Measurements from ENCODE around the gene TCF12.
"Not testable (repeated sequence)": the region's sequence is repeated elsewhere in the genome, so short reads cannot be mapped to it uniquely, and the experiment has no call there.

Gene TCF12

GRCh38 chr15:57158997-57159668, 240.7 kb downstream of the TCF12 start:
- in situ Hi-C loops (cut with MboI; ENCODE audit: low sequenced_read_pairs), result no loop called here

DNA sequence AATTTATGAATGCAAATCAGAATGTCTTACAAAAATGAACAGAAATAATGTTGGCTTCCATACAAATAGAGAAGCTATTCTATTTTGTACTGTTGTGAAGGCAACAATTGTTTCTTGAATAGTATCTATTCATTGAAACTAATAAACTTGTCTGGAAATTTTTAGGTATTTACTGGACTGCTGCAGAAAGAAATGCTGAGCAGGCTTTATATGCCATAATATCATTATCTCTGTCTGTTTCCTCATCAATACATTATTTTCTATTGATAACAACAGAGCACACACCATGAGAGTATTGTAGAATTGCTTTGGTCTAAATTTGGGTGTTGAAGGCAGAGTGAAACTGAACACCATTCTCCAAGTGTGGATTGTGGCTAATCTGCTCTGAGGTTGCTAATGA, 241.3 kb downstream of the TCF12 start:
- in situ Hi-C loops (cut with MboI; ENCODE audit: low sequenced_read_pairs), result no loop called here

DNA sequence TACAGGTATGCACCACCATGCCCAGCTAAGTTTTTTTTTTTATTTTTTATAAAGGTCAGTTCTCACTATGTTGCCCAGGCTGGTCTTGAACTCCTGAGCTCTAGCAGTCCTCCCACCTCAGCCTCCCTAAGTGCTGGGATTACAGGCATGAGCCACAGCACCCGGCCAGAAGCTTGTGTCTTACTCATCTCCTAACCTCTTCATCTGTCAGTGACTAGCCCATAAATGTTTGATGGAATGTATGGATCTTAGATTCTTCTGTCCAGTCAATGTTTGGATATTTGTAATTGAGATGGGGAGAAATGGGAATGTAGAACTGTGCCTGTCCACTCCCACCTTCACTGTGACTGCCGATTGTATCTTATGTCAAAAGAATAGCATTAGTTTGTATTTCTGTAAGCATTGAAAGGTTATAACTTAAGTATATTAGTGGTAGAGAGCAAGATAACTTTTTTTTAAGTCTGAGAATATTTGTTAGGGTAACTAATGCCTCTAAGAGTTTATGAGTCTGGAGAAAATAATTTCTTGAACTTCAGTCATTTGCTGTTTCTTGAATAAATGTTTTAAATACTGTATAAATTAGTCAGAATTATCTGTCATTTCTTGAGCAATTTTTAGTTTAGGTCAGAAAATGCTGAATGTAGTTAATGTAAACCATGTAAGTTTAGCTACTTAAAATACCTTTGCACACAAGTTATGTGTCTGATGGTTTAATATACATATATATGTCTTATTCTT, 242.5 kb downstream of the TCF12 start:
- in situ Hi-C loops (cut with MboI; ENCODE audit: low sequenced_read_pairs), result no loop called here

DNA sequence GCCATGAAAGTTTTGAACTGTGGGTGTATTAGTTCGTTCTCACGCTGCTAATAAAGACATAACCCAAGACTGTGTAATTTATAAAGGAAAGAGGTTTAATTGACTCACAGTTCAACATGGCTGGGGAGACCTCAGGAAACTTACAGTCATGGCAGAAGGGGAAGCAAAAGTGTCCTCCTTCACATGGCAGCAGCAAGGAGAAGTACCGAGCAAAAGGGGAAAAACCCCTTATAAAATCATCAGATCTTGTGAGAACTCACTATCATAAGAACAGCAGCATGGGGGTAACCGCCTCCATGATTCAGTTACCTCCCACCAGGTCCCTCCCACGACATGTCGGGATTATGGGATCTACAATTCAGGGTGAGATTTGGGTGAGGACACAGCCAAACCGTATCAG, 245.8 kb downstream of the TCF12 start:
- in situ Hi-C loops (cut with MboI; ENCODE audit: low sequenced_read_pairs), result not testable (repeated sequence)

DNA sequence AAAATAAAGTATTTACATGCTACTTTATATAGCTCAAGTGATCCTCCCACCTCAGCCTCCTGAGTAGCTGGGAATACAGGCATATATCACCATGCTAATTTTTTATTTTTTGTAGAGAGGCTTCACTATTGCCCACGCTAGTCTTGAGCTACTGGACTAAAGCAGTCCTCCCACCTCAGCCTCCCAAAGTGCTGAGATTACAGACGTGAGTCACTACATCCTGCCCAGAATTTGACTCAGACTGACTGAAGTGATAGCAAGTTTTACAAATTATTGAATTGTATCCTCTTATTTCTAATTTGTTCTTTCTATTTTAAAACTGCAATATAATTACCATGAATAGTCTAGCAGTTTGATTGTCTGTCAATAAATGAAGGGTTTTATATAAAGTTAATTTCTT, 247.5 kb downstream of the TCF12 start:
- in situ Hi-C loops (cut with MboI; ENCODE audit: low sequenced_read_pairs), result no loop called here

DNA sequence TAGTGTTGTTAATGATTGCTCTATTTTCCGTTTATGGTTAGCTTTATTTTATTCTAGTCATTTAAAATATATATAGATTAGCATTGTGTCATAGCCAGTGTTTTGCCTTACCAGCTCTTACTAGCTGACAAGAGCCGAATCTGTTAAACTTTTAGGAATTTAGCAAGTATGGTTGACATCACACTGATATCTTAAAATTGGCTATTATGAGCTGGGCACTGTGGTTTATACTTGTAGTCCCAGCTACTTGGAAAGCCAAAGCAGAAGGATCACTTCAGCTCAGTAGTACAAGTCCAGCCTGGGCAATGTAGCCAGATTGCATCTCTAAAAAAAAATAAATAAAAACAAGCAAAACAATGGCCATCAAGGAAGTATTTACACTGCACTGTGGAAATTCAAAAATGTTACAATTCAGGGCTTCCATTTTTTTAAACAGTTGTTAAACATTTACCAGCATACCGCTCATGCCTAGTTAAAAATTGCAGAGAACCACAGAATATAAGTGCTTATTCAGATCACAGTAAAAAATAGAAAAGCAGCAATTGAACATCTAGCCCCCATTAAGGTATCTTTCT, 249.5 kb downstream of the TCF12 start:
- in situ Hi-C loops (cut with MboI; ENCODE audit: low sequenced_read_pairs), result no loop called here

DNA sequence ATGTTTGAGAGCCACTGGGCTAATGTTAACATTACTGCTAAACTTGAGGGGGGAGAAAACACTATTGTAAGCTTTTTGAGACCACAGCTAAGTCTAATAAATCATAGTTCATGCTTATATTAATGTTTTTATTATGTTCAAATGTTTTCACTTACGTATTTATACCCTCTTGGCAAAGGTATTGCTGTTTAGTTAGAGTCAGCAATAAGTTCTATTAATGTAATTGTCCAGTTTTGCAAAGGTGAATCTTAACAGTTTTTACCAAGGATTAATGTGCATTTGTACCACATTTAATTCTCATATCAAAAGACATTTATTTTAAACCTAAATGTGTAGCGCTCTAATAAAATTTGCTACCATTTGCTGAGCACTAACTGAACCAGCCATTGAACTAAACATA, 251.2 kb downstream of the TCF12 start:
- in situ Hi-C loops (cut with MboI; ENCODE audit: low sequenced_read_pairs), result no loop called here

GRCh38 chr15:57171426-57171825, 253.0 kb downstream of the TCF12 start:
- in situ Hi-C loops (cut with MboI; ENCODE audit: low sequenced_read_pairs), result no loop called here

GRCh38 chr15:57172925-57173324, 254.5 kb downstream of the TCF12 start:
- in situ Hi-C loops (cut with MboI; ENCODE audit: low sequenced_read_pairs), result no loop called here

DNA sequence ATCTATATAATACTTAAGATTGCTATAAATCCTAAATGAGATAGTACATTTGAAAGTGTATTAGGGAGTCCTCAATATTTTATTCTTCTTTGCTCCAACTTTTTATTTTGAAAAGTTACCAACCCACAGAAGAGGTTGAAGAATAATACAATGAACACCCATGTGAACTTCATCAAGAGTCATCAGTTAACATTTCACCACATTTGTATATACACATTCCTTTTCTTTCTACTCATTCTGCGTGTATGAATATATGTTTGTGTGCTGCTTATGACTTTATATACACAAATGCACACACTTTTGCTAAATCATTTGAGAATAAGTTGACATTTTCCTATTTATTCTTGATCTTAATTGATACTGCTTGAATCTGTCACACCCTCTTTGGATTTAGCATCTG, 264.6 kb downstream of the TCF12 start:
- in situ Hi-C loops (cut with MboI; ENCODE audit: low sequenced_read_pairs), result no loop called here

DNA sequence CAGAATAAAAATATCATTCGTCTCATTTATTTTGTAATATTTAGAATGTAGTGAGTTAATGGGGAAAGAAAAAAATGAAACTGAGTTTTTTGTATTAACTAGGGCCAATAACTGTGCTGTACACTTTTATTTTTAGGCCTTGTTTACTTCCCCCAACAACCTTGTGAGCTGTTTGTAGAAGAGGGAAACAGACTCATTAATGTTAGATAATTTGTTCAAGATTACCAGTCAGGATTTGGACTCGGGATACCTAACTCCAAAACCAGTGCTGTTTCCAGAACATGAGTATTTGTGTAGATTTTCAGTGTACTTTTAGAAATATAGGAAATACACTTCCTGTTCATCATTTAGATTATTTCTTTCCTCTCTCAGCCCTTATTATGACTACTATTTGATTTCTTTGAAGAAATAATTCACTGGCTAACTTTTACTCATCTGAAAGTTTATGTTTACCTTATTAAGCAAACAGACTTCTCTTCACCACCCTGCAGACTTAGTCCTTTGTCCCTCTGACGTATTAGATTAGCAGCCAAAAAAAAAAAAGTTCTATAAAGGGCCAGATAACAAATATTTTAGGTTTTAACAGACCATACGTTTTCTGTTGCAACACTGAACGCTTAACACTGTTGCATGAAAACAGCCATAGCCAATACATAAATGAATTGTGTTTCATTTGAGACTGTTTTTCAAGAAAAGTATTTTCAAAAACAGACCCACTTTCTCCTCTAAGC, 265.3 kb downstream of the TCF12 start:
- in situ Hi-C loops (cut with MboI; ENCODE audit: low sequenced_read_pairs), result no loop called here

GRCh38 chr15:57184502-57184901, 266.1 kb downstream of the TCF12 start:
- in situ Hi-C loops (cut with MboI; ENCODE audit: low sequenced_read_pairs), result no loop called here

DNA sequence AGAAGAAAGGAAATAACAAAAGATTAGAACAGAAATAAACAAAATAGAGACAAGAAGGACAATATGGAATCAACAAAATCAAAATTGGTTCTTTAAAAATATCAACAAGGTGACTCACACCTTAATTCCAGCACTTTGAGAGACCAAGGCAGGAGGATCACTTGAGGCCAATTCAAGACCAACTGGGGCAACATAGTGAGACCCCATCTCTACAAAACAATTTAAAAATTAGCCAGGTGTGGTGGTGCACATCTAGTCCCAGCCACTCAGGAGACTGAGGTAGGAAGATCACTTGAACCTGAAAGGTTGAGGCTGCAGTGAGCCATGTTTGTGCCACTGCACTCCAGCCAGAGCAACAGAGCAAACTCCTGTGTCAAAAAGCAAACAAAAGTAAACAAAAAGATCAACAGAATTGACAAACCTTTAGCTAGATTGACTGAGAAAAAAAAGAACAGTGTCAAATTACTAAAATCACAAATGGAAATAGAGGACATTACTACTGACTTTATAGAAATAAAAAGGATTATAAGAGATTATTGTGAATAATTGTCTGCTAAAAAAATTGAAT, 267.1 kb downstream of the TCF12 start:
- in situ Hi-C loops (cut with MboI; ENCODE audit: low sequenced_read_pairs), result no loop called here

DNA sequence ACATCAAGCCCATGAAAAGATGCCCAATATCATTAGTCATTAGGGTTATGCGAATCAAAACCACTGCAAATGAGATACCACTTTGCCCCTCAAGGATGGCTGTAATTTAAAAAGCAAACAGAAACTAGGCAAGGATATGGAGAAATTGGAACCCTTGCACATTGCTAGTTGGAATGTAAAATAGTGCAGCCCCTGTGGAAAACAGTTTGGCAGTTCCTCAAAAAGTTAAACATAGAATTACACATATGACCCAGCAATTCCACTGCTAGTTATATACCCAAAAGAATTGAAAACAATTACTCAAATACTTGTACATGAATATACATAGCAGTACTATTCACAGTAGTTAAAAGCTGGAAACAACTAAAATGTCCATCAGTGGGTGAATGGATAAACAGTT, 271.0 kb downstream of the TCF12 start:
- in situ Hi-C loops (cut with MboI; ENCODE audit: low sequenced_read_pairs), result no loop called here

DNA sequence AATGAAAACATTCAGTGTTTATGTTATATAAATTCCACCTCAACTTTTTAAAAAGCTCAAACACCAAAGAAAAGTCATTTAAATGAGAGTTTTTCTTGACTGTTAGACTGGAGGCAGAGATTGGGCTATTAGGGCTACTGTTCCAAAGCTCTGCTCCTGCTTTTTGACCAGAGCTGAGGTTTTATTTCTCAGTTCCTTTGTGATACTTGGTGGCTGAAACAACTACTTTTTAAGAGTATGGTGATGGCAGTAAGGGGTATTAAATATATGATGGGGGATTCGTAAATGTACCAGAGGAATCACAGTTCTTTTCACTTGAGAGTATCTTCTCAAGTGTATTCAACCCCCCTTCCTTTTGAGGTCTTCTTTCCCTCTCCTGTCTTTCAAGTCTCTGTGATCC, 271.8 kb downstream of the TCF12 start:
- in situ Hi-C loops (cut with MboI; ENCODE audit: low sequenced_read_pairs), result no loop called here

GRCh38 chr15:57193161-57193560, 274.7 kb downstream of the TCF12 start:
- in situ Hi-C loops (cut with MboI; ENCODE audit: low sequenced_read_pairs), result no loop called here

GRCh38 chr15:57195326-57195725, 276.9 kb downstream of the TCF12 start:
- in situ Hi-C loops (cut with MboI; ENCODE audit: low sequenced_read_pairs), result no loop called here

- in situ Hi-C loops (cut with MboI; ENCODE audit: low sequenced_read_pairs), result no loop called here
Observed at GRCh38 chr15:57196865-57197264, 278.4 kb downstream of the TCF12 start.

DNA sequence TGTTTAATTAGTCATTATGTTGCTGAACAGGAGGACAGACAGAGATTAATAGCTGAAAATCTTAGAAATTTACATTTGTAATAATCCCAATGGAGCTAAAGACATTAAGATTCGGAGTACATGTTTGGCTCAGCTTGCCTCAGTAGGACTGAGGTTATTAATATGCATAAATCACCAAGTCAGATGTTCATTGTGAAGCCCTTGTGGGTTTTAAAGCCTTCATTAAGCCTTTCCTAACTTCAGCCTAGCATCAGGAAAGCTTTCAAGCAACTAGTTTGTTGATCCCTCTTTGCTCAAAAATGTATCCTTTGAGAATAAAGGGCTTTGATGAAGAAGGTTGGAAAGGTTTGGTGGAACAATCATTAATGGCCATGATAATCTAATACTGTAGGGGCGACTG, 279.7 kb downstream of the TCF12 start:
- in situ Hi-C loops (cut with MboI; ENCODE audit: low sequenced_read_pairs), result no loop called here

GRCh38 chr15:57198654-57199291, 280.3 kb downstream of the TCF12 start:
- in situ Hi-C loops (cut with MboI; ENCODE audit: low sequenced_read_pairs), result no loop called here

DNA sequence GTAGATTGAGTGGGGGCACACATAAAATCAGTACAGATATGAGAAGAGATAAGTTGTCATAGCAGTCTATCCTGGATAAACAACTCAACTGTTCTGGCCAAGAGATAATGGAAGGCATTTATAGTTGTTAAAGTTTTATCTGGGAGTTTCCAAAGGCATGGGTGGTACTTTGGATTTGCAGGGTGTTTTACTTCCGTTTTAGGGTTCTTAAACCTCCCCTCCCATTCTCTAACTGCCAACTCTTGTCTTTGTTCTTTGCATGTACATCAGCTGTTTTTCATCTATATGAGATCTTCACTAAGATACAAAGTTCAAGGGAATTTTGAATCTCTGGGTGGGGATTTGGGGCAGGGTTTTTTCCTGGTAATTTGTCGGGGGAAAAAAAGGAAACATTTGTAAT, 283.1 kb downstream of the TCF12 start:
- in situ Hi-C loops (cut with MboI; ENCODE audit: low sequenced_read_pairs), result no loop called here

All from hTERT RPE-1 (cell line).